Activated CD8-positive, alpha-beta memory T cell treated with anti-CD3 and anti-CD28 coated beads, Interleukin-2, amount 50 U/mL, for 1 hour (primary cell): ENCODE results near the gene CASS4.
"Not testable (repeated sequence)": the region's sequence is repeated elsewhere in the genome, so short reads cannot be mapped to it uniquely, and the experiment has no call there.

Experiments
- DNase-seq: peaks from one replicate; pipeline ENCODE4 v3.0.0-alpha.2; 2020; ENCODE audit errors: extremely low read depth

CASS4 gene

DNA sequence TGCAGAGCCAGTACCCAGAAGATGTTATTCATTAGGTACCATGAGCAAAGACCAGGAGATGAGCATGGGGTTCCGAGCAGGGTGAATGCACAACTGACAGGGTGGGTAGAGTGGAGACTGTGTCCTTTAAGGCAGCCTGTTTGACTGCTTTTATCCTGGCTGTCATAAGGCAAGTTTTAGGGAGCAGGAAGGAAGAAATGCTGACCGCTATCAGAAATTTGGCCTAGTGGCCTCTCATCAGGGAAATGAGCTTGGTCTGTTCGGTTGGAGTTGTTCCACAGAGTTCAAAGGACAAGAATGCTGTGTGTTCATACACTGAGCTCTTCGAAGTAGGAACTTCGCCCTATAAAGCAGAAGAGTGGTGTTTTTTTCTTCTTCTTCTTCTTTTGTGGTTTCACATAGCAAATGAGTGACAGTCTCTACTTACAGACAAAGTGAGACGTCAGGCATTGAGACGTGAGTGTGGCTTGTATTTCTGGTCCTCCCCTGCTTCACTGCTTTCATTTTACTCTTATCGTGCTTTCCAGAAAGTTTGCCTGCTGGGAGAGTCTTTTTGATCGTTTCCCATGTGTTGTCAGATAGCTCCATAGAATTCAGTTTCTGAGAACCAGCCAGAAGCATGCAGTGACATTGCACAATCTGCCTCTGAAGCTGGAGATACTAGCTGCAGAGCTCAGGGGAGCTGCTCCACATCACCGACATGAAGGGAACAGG, at the start of gene CASS4:
Gene CASS4 (plus strand): TSS at position 502 of the 714 bp plus-strand sequence. CDS start 199 bp downstream, at position 701.
- DNase-seq, result no peak

DNA sequence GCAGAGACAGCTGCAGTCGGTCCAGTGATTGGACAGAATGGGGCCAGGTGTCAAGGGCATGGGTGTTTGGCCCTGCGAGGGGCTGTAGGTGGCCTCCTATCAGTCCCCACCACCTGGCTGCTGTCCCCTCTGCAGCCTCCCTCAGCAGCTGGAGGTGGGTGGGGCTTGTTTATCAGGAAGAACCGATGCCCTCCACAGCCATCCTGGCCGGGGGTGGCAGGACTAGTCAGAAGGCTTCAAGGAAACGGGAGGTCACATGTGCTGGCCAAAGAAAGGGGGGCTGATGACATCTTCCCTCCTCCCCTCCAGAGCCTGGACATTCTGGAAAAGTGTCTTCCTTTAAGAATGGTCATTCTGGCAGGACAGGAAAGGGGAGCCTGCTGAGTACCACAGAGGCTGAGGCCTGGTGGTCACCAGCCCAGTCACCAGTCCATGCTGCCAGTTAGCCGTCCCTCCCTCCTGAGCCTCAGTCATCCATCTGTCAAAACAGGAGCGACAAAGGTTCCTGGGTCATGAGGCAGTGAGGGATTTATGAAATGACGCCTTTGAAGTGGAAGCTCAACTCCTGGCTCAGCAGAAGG, 49.1 kb upstream of the CASS4 start:
- DNase-seq, result no peak

- DNase-seq, result no peak
Observed at GRCh38 chr20:56363491-56363890, 48.6 kb upstream of the CASS4 start.

DNA sequence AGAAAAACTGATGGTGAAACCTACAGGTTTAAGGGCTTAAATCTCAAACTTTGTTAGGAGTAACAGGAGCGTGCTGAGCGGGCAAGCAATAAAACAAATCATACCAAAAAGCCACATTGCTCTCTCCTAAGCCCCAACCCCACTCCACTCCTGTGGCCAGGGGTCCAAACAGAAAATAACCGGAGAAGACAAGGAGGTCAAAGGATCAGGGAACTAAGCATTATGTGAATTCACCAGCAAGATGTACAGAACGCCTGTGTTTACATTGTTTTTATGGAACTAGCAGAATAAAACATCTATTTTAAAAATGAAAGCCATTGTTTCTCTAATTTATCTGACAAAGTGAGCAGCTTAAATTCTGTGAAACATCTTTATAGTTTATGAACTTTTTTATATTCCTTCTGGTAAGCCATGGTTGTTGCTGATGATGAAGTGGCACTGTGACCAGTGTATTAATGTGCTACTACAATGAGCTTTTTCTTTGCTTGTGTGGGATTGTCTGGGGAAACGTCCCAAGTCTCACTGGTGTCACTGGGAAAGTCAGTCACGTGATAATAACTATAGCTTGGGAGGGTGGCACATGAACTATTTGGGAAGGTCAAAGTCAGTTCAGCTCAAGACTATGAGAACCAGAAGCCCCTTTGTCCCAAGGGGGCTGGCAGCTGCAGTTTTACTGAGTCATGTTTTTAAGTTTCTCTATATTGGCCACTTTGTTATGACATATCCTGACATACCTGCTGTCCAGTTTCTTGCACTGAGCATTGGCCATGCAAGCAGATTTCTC, 43.5 kb upstream of the CASS4 start:
- no peak for DNase-seq

- no peak for DNase-seq
Observed at GRCh38 chr20:56369179-56369578, 42.9 kb upstream of the CASS4 start.

DNA sequence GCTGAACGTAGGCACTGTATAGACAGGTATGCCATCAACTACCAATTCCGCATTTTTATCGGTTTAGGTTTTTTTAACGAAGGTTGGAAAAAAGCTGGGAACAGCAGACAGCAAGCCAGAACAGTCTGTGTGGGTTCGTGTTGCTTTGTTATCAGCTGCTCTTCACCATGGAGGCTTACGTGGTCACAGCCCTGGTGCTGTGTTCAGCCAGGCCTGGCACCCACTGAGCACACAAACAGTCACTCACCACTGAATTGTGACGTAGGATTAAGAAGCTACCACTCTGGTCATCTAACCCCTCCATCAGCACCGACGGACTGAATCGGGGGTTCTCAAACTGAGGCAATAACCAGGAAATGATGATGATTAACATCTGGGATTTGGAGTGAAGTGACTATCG, 40.1 kb upstream of the CASS4 start:
- DNase-seq, result no peak

DNA sequence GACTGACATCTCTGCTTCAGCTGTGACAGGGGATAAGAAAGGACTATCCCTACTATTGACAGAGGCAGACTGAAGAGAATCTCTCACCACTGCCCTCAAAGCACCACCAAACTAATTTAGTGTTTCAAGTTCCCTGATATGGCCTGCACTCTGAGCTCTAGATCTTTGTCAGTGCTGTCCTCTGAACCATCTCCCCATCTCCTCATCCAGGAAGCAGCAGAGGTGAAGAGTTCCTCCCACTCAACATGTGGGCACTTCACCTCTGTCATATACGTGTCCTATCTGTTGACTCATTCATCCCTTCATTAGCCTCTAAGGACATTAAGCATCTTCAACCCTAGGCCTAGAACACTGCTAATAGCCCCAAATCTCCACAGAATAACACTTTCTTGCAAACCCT, 39.2 kb upstream of the CASS4 start:
- DNase-seq, result no peak

DNA sequence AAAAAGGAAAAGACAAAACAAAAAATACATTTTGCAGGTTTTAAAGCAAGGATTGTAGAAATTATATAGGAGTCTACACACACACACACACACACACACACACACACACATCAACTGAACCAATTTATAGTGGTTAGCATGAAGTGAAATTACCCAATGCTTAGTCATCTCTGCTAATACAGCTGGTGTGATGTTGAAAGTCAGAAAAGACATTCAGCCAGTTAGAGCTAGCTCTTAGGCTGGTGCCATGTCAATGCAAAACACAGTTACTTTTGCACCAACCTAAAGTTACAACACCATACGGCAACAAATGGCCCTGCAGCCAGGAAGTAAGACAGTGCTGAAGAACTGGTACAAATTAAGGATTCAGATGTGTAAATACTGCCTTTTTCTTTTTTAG, 38.1 kb upstream of the CASS4 start:
- DNase-seq, result no peak

DNA sequence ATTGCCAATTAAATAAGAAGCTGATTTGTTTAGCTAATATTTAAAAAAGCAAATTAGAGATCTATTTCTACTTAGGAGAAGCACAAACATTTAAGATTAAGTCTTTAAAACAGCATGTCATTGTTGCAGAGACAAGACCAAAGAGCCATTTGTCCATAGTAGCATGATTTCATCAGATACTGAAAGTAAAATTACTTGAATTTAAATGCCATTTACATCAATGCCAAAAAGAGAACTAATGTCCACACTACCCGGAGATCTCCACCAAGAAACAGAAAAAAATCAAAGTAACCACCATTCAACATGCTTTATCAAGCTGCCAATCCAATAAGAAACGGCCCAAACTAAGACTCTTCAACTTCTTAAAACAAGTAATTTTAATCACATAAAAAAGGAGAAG, 35.7 kb upstream of the CASS4 start:
- no peak for DNase-seq

DNA sequence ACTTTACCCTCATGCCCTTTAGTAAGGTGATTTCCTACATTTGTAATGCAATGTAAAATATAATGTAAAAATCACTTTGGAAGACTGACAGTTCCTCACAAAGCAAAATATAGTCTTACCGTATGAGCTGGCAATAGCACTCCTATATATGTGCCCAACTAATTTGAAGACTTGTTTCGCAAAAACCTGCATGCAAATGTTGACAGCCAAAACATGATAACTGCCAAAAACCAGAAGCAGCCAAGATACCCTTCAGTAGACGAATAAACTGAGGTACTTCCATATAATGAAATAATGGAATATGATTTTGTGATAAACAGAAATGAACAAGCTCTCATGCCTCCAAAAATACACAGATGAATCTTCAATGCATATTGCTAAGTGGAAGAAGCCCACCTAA, 33.7 kb upstream of the CASS4 start:
- DNase-seq, result no peak

DNA sequence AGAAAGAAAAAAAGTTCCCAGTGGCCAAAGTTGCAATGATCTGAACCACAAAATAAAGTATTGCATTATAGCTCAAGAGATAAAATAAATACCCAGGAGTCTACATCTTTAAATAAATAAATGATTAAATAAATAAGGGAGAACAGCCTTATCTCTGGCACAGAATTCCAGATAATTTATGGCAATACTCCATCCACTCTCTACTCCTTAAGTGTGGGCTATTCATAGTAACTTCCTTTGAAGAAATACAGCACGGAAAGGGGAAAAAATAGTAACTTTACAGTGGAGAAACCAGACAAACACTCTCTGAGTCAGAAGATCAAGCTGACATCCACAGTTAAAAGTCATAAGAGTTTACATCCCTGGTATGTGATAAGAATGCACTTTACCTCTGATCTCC, 31.7 kb upstream of the CASS4 start:
- no peak for DNase-seq

DNA sequence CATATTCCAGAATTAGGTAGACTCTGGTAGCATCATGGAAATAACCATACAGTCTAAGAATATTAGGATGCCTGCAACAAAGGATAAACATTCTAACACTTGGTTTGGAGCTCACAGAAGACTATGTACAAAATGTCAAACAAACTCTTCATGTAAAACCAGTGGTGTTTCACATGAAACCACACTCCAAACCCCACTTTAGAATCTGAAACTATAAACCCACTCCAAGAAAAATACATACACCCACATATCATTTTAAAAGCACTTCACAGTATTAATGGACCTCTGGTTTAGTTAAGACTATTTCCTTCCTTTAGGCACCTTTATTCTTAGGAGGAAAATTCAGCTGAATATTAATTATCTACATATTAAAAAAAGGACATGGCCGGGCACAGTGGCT, 30.6 kb upstream of the CASS4 start:
- DNase-seq, result no peak

DNA sequence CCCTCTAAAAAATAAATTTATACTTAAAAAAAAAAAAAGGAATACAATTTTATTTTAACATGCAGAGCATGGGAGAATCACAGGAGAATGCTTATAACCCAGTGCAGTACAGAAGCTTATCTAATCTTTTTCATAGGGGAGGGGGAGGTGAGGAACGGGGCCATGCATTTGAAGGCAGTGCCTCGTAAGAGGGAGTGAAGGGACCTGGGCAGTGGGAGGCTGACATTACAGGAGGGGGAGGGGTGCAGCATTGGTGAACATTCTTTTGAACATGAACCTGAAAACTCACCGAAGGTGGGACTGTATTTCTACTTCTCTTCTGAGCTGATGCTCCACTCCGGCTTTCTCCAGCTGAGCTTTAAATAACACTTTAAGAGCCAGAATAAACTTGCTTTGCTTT, 29.4 kb upstream of the CASS4 start:
- no peak for DNase-seq

DNA sequence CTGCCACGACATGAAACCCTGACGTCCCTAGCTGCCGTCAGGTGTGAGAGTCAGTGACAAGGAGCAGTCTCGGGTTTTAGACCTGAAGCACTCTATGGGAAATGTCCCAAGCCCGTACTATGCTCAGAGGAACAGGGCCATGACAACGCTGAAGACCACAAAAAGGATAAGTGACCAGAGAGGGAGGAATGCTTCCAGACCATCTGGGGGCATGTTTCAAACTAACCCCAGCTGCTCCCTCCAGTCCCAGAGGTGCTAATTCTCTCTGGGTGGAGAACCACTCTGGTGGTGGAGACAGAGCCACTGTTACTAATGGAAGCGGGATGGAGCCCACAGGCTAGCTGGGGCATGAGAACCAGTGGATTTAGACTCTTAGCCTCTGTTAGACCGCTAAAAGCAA, 28.7 kb upstream of the CASS4 start:
- no peak for DNase-seq

DNA sequence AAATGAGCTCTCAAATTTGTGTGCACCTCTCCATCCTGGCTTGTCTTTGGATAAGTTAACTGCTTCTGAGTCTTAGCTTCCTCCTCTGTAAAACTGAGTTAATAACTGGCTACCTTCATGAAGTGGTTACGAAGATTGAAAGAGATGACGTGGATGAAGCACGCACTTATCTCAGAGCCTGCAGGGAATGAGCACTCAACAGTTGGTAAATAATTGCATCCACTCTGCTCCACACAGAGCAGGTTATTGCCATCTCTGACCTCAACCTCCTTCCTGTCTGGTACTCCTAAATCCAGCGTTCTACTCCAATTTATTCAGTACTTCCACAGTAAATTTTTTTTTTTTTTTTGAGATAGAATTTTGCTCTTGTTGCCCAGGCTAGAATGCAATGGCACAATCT, 26.9 kb upstream of the CASS4 start:
- DNase-seq, result no peak

GRCh38 chr20:56386219-56386618, 25.8 kb upstream of the CASS4 start:
- DNase-seq, result no peak

DNA sequence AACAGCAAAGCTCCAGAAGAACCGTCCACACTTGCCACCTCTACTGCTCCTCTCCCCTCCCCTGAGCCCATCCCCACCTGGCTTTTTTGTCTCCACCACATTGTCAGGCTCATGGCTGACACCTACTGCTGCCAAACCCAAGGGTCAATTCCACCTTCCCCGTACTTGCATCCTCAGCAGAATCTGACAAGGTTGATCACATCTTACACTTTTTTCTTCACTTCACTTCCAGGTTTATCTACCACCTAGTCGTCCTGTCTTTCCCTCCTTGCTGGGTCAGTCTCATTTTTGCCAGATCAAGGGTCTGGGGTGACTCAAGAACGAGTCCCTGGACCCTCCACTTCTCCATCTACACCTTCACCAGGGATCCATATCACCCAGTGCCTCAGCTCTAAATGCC, 23.2 kb upstream of the CASS4 start:
- no peak for DNase-seq

DNA sequence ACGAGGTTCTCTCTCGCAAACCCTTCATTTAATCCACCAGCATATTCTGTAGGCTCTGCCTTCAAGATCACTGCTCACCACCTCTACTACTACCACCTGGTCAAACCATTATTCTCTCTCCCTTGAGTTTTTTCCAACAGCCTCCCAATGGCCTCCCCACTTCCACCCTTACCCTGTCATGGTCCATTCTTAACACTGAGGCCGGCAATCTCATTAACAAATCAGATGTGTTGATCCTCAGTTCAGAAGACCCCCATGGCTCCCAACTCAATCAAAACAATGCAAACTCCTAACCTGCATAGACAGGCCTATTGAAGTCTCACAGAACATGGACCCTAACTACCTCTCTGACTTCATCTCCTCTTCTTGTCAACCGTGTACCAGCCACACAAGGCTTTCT, 22.3 kb upstream of the CASS4 start:
- DNase-seq, result no peak

DNA sequence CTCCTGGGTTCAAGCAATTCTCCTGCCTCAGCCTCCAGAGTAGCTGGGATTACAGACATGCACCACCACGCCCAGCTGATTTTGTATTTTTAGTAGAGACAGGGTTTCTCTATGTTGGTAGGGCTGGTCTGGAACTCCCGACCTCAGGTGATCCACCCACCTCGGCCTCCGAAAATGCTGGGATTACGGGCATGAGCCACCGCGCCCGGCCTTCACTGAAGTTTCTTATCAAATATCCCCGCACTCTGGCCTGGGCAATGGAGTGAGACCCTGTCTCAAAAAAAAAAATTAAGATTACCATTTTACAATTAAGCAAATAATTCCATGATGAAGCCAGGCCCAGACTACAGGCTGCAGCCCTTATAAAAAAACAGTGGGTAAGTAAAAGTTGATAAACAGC, 21.7 kb upstream of the CASS4 start:
- not testable (repeated sequence) for DNase-seq

- no peak for DNase-seq
Observed at GRCh38 chr20:56391037-56391436, 21.0 kb upstream of the CASS4 start.

DNA sequence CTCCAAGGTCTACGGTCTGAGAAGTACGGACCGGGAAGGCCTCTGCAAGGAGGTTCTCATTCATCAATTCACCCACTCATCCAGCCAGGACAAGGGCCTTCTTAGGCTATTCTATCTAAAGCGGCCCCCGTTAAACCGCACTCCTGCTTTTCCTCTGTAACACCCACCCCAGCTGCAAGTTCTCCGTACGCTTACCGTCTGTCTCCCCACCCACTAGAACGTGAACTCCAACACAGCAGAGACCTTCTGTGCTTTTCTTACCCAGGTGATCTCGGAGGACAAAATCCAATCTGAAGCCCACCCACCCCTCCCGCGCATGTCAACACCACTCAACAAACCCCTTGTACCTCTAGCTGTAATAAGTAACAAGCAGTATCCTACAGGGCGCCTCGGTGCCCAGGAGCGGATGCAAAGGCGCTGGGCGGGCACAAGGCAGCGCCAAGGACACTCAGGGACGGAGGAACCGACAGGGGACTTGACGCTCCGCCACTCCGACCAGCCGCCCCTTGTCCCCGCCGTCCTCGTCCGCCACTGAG, 20.4 kb upstream of the CASS4 start:
- DNase-seq, result no peak

DNA sequence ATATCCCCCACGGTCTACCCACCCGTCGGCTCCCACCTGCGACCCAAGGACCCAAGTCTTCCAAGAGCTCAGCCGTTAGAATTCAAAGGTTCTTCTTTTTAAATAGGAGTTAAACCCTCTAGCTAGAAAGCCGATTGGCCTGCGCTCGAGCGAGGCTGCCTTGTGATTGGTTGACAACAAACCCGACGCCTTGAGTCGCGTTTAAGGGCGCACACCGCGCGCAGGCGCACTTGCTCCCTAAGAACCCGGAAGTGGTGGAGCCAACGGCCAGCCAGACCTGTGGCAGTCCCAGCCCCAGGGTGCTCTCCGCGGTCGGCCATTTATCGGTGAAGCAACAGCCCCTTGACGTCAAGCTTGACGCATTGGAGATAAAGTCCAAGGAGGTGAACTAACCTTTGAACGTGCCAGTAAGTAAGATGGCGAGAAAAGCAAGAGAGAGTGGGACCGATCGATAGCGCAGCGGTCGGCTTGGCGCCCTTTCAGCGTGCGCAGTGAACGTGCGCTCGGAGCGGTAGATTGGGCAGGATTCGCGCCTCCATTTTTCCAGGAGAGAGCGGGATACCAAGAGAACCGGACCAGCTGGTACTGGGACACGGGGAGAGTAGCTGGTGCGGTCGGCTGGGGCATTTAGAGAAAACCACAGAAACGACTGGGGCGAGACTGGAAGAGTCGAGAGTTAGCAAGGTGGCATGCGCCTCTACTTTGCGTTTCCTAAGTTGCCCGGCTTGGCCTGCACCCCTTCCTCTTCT, 19.8 kb upstream of the CASS4 start, which contains the start of the genes AURKA and CSTF1:
Gene AURKA (minus strand): TSS at position 84 of the 749 bp plus-strand sequence. CDS start 4,018 bp downstream, outside the sequence.
Gene CSTF1 (plus strand): TSS at position 514 of the 749 bp plus-strand sequence. CDS start 2,908 bp downstream, outside the sequence.
- DNase-seq, result peak; percentile 100
